Endothelial cell of umbilical vein (primary cell): ENCODE results near the gene ZDHHC18. TPM values are rescaled to one million over a fixed set of nuclear protein-coding genes. Genes with fewer than 3 reads are reported as not detected.

Source experiments
- BruUV-seq: library from RNA; stranded (reverse); fragments of 400-500 nt; replicated peaks from 2 replicates; lab custom pipeline; 2021; lab: Mats Ljungman, UMichigan
- CTCF ChIA-PET: fragments of 300-600, 350-600 bp; sonication (Branson Sonifier 250); formaldehyde crosslinking; loops from one replicate; lab custom pipeline; 2021; ENCODE audit warnings: antibody characterized with exemption, inconsistent platforms; lab: Charles Lee
- POLR2A ChIA-PET: fragments of 300-600, 350-600 bp; sonication (Branson Sonifier 250); formaldehyde crosslinking; loops from one replicate; lab custom pipeline; 2021; ENCODE audit warnings: antibody characterized with exemption, inconsistent platforms; lab: Charles Lee
- DNase-seq: peaks from one replicate; pipeline ENCODE4 v3.0.0-alpha.2; 2011; ENCODE audit warnings: low read depth, low spot score
- FAIRE-seq: peaks from 2 replicates; lab custom pipeline; 2011; peaks lifted over from hg19 to GRCh38; lab: Jason Lieb, UNC
- H2AFZ ChIP-seq: 2 replicates; pipeline ENCODE4 v1.6.0; 2012; ENCODE audit warnings: low read depth, low read length, control low read depth, inconsistent platforms
- H3K27ac ChIP-seq: 2 replicates; pipeline ENCODE4 v1.5.1; 2011; ENCODE audit warnings: low read depth, mild to moderate bottlenecking, control low read depth, low read length, moderate library complexity; ENCODE audit not compliant: insufficient read depth
- H3K27me3 ChIP-seq, 2 experiments: 2 replicates each; pipeline versions ENCODE4 v1.6.0 to v1.6.1; 2011; ENCODE audit warnings: low read length in 2 of 2, mixed read lengths in 1 of 2; ENCODE audit not compliant: control insufficient read depth in 2 of 2, insufficient read depth in 2 of 2
- H3K36me3 ChIP-seq, 2 experiments: 2 replicates in 1 of 2; 3 replicates in 1 of 2; pipeline ENCODE4 v1.5.1; 2011; ENCODE audit warnings: low read length in 2 of 2, mild to moderate bottlenecking in 1 of 2, moderate library complexity in 1 of 2; ENCODE audit not compliant: control insufficient read depth in 2 of 2, insufficient read depth in 2 of 2; ENCODE audit errors: extremely low read depth in 1 of 2
- H3K4me1 ChIP-seq: 3 replicates; pipeline ENCODE4 v1.5.1; 2011; ENCODE audit warnings: mild to moderate bottlenecking, low read length; ENCODE audit not compliant: control insufficient read depth, insufficient read depth; ENCODE audit errors: extremely low read depth
- H3K4me2 ChIP-seq: 2 replicates; pipeline ENCODE4 v1.6.1; 2011; ENCODE audit warnings: low read length, control low read depth, mixed read lengths; ENCODE audit not compliant: insufficient read depth
- H3K4me3 ChIP-seq, 3 experiments: fragments of 200-600 bp in 1 of 3; sonication (generic), shearing (Covaris generic) in 1 of 3; replicated peaks in 1 of 3; 2 replicates each; pipeline ENCODE4 v1.5.1; 2011 to 2016; ENCODE audit warnings: control low read depth in 3 of 3, low read length in 3 of 3, mild to moderate bottlenecking in 2 of 3, inconsistent platforms in 1 of 3, low read depth in 1 of 3, moderate library complexity in 1 of 3; ENCODE audit not compliant: insufficient read depth in 1 of 3
- H3K79me2 ChIP-seq: 2 replicates; pipeline ENCODE4 v1.6.0; 2012; ENCODE audit warnings: low read length, inconsistent platforms; ENCODE audit not compliant: control insufficient read depth, insufficient read depth
- H3K9ac ChIP-seq: replicated peaks from 2 replicates; pipeline ENCODE3; 2011; ENCODE audit warnings: low read length, control low read depth; ENCODE audit not compliant: insufficient read depth; ENCODE audit errors: extremely low read depth
- H3K9me1 ChIP-seq: replicated peaks from 3 replicates; pipeline ENCODE4 v1.6.0; 2011; ENCODE audit warnings: mild to moderate bottlenecking, low read length; ENCODE audit not compliant: control insufficient read depth, insufficient read depth; ENCODE audit errors: extremely low read depth
- H3K9me3 ChIP-seq: replicated peaks from 2 replicates; pipeline ENCODE4 v1.5.1; 2012; ENCODE audit warnings: low read length, inconsistent platforms; ENCODE audit not compliant: control insufficient read depth, insufficient read depth
- H4K20me1 ChIP-seq: replicated peaks from 2 replicates; pipeline ENCODE3; 2011; ENCODE audit warnings: mild to moderate bottlenecking, low read length; ENCODE audit not compliant: control insufficient read depth, insufficient read depth; ENCODE audit errors: extremely low read depth
- EZH2 ChIP-seq: IDR thresholded peaks from 2 replicates; pipeline ENCODE4 v1.6.1; 2012; ENCODE audit warnings: borderline replicate concordance, low read depth, mild to moderate bottlenecking, moderate library complexity, low read length, inconsistent platforms; ENCODE audit not compliant: severe bottlenecking
- FOS ChIP-seq: IDR thresholded peaks from 2 replicates; pipeline ENCODE4 v1.6.1; 2011; ENCODE audit warnings: mild to moderate bottlenecking, low read length, moderate library complexity, borderline replicate concordance; ENCODE audit not compliant: insufficient read depth
- GATA2 ChIP-seq: IDR thresholded peaks from 2 replicates; pipeline ENCODE4 v1.7.0; 2011; ENCODE audit warnings: low read depth, mild to moderate bottlenecking, moderate library complexity, mixed read lengths, low read length; ENCODE audit not compliant: insufficient read length, insufficient read depth
- JUN ChIP-seq: IDR thresholded peaks from 2 replicates; pipeline ENCODE4 v1.6.1; 2011; ENCODE audit warnings: borderline replicate concordance, low read depth; ENCODE audit not compliant: insufficient read length, insufficient read depth
- MYC ChIP-seq: IDR thresholded peaks from one replicate; pipeline ENCODE4 v1.6.1; 2011; ENCODE audit warnings: mild to moderate bottlenecking, low read depth, low read length
- POLR2A ChIP-seq: IDR thresholded peaks from 2 replicates; pipeline ENCODE4 v1.6.1; 2012; ENCODE audit warnings: low read depth, mild to moderate bottlenecking, control low read depth, low read length
- POLR2AphosphoS5 ChIP-seq: IDR thresholded peaks from 2 replicates; pipeline ENCODE4 v1.6.1; 2012; ENCODE audit warnings: low read depth, mild to moderate bottlenecking, control low read depth, low read length, moderate library complexity; ENCODE audit not compliant: insufficient read depth
- dilution Hi-C: fragments of 300-500 bp; cut with MboI; formaldehyde crosslinking; loops from one replicate; pipeline ENCODE4 v1.15.0; 2019; ENCODE audit warnings: low sequenced_read_pairs; ENCODE audit not compliant: extremely low pct_ligation_motif_present
- intact Hi-C: fragments of 100-400 bp; cut with micrococcal nuclease; formaldehyde crosslinking; loops from one replicate; pipeline ENCODE4 v1.10.0; 2022
- polyA plus RNA-seq, 4 experiments: library from polyadenylated mRNA; depleted of rRNA in 3 of 4; stranded (reverse) in 3 of 4; unstranded in 1 of 4; fragments of >200 nt; gene quantifications; 2 replicates each; pipeline versions ENCODE4 v1.2.1 to v1.2.3, GENCODE V29; 2011 to 2012; ENCODE audit warnings: missing spikeins in 1 of 4
- total RNA-seq: library from RNA; stranded (reverse); gene quantifications from 2 replicates; pipeline ENCODE4 v1.2.3, GENCODE V29; 2021
- TF ChIP-seq, protein P1 (sequence below): IDR thresholded peaks from 2 replicates; pipeline ENCODE4 v1.6.1; 2011; ENCODE audit not compliant: insufficient read depth, insufficient read length
- TF ChIP-seq, protein P2 (sequence below), 2 donors: IDR thresholded peaks; 1 replicate in 1 of 2; 2 replicates in 1 of 2; pipeline ENCODE4 v1.5.1; 2011; ENCODE audit warnings: low read length in 2 of 2, mild to moderate bottlenecking in 2 of 2, moderate library complexity in 2 of 2, control low read depth in 1 of 2, inconsistent platforms in 1 of 2, low read depth in 1 of 2; ENCODE audit not compliant: insufficient read depth in 1 of 2; ENCODE audit errors: extremely low read depth in 1 of 2

The ZDHHC18 gene
- total and polyA plus RNA-seq, 2 donors (not counting 3 experiments of a cell fraction or from before 2014, with no cell fraction given): 25.2 to 48.2 TPM

DNA sequence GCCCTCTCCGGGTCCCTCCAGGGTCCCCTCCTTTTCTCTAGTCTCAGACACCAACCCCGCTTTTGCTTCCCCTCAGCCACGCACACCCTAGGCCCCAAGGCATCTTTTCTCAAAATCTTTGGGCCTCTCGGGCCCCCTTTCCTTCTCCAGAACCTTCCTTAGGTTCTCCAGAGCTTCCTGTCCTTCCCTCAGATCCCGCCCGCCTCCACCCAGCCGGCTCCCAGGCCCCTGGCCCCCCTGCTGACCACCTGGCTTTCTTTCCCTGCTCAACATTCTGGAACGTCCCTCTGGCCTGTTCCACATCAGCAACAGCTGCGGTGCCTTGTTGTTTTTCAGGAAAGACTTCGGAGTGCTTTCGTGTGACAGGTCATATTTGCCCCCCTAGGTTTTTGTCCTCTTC is 1.2 kb downstream of the ZDHHC18 start:
- CTCF ChIA-PET: no interaction called here
- intact Hi-C loops (loop anchor here (1.0 kb wide), 1 partner anchor 164 kb away; no protein-coding TSS in a partner anchor), dilution Hi-C loops (no loop called here)
- Histone ChIP-seq H2AFZ (no peak overlapping the region), H3K36me3 (peaks cover 0 to 8% of the 10 kb centered on the region in 2 experiments), H3K4me2 (peak overlapping the region; percentile 80), H3K4me1 (peaks cover 11% of the 10 kb centered on the region), H3K4me3 (peak overlapping the region; percentile 60 to 93 (median 73)), H3K27ac (no peak overlapping the region), H4K20me1 (no peaks in the 10 kb centered on the region), H3K9me3 (no peaks in the 10 kb centered on the region), H3K79me2 (peaks cover 26% of the 10 kb centered on the region), H3K9me1 (no peaks in the 10 kb centered on the region), H3K9ac (peak overlapping the region; percentile 11), H3K27me3 (no peaks in the 10 kb centered on the region)
- FAIRE-seq (no peak), DNase-seq (no peak)
- POLR2A ChIA-PET: no interaction called here
- TF ChIP-seq, protein P1, sequence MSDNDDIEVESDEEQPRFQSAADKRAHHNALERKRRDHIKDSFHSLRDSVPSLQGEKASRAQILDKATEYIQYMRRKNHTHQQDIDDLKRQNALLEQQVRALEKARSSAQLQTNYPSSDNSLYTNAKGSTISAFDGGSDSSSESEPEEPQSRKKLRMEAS: no peak
- no peak for TF ChIP-seq POLR2AphosphoS5
- TF ChIP-seq EZH2: no peak
- TF ChIP-seq JUN: no peak
- TF ChIP-seq FOS: no peak
- TF ChIP-seq GATA2: no peak
- no peak for TF ChIP-seq POLR2A
- TF ChIP-seq, protein P2, sequence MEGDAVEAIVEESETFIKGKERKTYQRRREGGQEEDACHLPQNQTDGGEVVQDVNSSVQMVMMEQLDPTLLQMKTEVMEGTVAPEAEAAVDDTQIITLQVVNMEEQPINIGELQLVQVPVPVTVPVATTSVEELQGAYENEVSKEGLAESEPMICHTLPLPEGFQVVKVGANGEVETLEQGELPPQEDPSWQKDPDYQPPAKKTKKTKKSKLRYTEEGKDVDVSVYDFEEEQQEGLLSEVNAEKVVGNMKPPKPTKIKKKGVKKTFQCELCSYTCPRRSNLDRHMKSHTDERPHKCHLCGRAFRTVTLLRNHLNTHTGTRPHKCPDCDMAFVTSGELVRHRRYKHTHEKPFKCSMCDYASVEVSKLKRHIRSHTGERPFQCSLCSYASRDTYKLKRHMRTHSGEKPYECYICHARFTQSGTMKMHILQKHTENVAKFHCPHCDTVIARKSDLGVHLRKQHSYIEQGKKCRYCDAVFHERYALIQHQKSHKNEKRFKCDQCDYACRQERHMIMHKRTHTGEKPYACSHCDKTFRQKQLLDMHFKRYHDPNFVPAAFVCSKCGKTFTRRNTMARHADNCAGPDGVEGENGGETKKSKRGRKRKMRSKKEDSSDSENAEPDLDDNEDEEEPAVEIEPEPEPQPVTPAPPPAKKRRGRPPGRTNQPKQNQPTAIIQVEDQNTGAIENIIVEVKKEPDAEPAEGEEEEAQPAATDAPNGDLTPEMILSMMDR (IDR thresholded peaks at IDR 0.05; ENCODE audit: extremely low read depth in 1 of 2, insufficient read depth in 1 of 2, low read depth in 1 of 2, low read length in 2 of 2): no peak
- no peak for TF ChIP-seq MYC
- BruUV-seq: TSS peak; percentile 22
